OCI-LY7 (cell line): ENCODE data around the gene WDR82. TPM values are rescaled to one million over a fixed set of nuclear protein-coding genes. Genes with fewer than 3 reads are reported as not detected.

Source experiments
- BruUV-seq: library from RNA; stranded (reverse); fragments of 400-500 nt; replicated peaks from 2 replicates; lab custom pipeline; 2021; lab: Mats Ljungman, UMichigan
- CTCF ChIA-PET: fragments of 300-600 bp; sonication (Branson Sonifier 250); formaldehyde crosslinking; loops from one replicate; lab custom pipeline; 2022; ENCODE audit warnings: antibody characterized with exemption; ENCODE audit not compliant: unreplicated experiment; lab: Charles Lee
- POLR2A ChIA-PET: fragments of 300-600 bp; sonication (Branson Sonifier 250); formaldehyde crosslinking; loops from one replicate; lab custom pipeline; 2022; ENCODE audit warnings: antibody characterized with exemption; lab: Charles Lee
- DNase-seq: peaks from one replicate; pipeline ENCODE4 v3.0.0-alpha.2; 2015; ENCODE audit warnings: low spot score
- H2AFZ ChIP-seq: fragments of 200-600 bp; sonication (generic), shearing (Covaris generic); 2 replicates; pipeline ENCODE4 v1.6.1; 2014; ENCODE audit warnings: mild to moderate bottlenecking, antibody characterized with exemption, low read length, moderate library complexity
- H3K27ac ChIP-seq: fragments of 200-600 bp; sonication (generic); 2 replicates; pipeline ENCODE4 v1.5.1; 2014; ENCODE audit warnings: mixed run types, low read depth, mild to moderate bottlenecking, moderate library complexity, low read length, inconsistent platforms; ENCODE audit not compliant: poor library complexity, severe bottlenecking
- H3K36me3 ChIP-seq: fragments of 200-600 bp; sonication (generic); 2 replicates; pipeline ENCODE4 v1.6.1; 2014; ENCODE audit warnings: mild to moderate bottlenecking, antibody characterized with exemption, low read length, moderate library complexity, mixed read lengths; ENCODE audit not compliant: insufficient read depth
- H3K4me1 ChIP-seq: fragments of 200-600 bp; sonication (generic); 2 replicates; pipeline ENCODE4 v1.5.1; 2014; ENCODE audit warnings: mild to moderate bottlenecking, low read length; ENCODE audit not compliant: insufficient read depth, poor library complexity, severe bottlenecking
- H3K4me2 ChIP-seq: fragments of 200-600 bp; sonication (generic); 2 replicates; pipeline ENCODE4 v1.6.1; 2014; ENCODE audit warnings: mild to moderate bottlenecking, low read length
- H3K4me3 ChIP-seq: fragments of 200-600 bp; sonication (generic); 2 replicates; pipeline ENCODE4 v1.5.1; 2014; ENCODE audit warnings: mild to moderate bottlenecking, low read depth, low read length; ENCODE audit not compliant: poor library complexity, severe bottlenecking
- H3K79me2 ChIP-seq: fragments of 200-600 bp; sonication (generic); 2 replicates; pipeline ENCODE4 v1.6.1; 2016; ENCODE audit warnings: low read depth, mild to moderate bottlenecking, low read length, moderate library complexity, mixed read lengths; ENCODE audit not compliant: insufficient read depth
- H3K9me2 ChIP-seq: fragments of 200-600 bp; sonication (generic); 2 replicates; pipeline ENCODE4 v1.6.1; 2016; ENCODE audit warnings: mild to moderate bottlenecking, low read length, mixed read lengths; ENCODE audit not compliant: insufficient read depth
- H3K9me3 ChIP-seq: fragments of 200-600 bp; sonication (generic); 2 replicates; pipeline ENCODE4 v1.6.1; 2014; ENCODE audit warnings: mild to moderate bottlenecking, mixed run types, low read length, mixed read lengths
- H4K20me1 ChIP-seq: fragments of 200-600 bp; sonication (generic); 2 replicates; pipeline ENCODE4 v1.6.1; 2014; ENCODE audit warnings: mild to moderate bottlenecking, antibody characterized with exemption, low read length, moderate library complexity, mixed read lengths; ENCODE audit not compliant: insufficient read depth
- CTCF ChIP-seq: fragments of 200-600 bp; sonication (generic); conservative IDR thresholded peaks from 2 replicates; pipeline ENCODE4 v1.5.1; 2014; ENCODE audit warnings: mild to moderate bottlenecking, antibody characterized with exemption, low read length, moderate library complexity, mixed read lengths
- EZH2phosphoT487 ChIP-seq: fragments of 200-600 bp; sonication (generic); IDR thresholded peaks from 2 replicates; pipeline ENCODE4 v1.6.1; 2018; ENCODE audit warnings: low read depth, borderline replicate concordance, mild to moderate bottlenecking, mixed run types, antibody characterized with exemption, low read length, moderate library complexity, mixed read lengths
- intact Hi-C: fragments of 100-400 bp; cut with micrococcal nuclease; formaldehyde crosslinking; loops from one replicate; pipeline ENCODE4 v1.10.0; 2022; ENCODE audit not compliant: unreplicated experiment
- total RNA-seq, 2 experiments: library from RNA; depleted of rRNA in 1 of 2; stranded (reverse); fragments of >200 nt in 1 of 2; shearing (Covaris generic) in 1 of 2; gene quantifications; 2 replicates each; pipeline ENCODE4 v1.2.3, GENCODE V29; 2014 to 2022

WDR82 gene
- total RNA-seq, 2 experiments from 2014 or later: 38.5 to 67.9 TPM

DNA sequence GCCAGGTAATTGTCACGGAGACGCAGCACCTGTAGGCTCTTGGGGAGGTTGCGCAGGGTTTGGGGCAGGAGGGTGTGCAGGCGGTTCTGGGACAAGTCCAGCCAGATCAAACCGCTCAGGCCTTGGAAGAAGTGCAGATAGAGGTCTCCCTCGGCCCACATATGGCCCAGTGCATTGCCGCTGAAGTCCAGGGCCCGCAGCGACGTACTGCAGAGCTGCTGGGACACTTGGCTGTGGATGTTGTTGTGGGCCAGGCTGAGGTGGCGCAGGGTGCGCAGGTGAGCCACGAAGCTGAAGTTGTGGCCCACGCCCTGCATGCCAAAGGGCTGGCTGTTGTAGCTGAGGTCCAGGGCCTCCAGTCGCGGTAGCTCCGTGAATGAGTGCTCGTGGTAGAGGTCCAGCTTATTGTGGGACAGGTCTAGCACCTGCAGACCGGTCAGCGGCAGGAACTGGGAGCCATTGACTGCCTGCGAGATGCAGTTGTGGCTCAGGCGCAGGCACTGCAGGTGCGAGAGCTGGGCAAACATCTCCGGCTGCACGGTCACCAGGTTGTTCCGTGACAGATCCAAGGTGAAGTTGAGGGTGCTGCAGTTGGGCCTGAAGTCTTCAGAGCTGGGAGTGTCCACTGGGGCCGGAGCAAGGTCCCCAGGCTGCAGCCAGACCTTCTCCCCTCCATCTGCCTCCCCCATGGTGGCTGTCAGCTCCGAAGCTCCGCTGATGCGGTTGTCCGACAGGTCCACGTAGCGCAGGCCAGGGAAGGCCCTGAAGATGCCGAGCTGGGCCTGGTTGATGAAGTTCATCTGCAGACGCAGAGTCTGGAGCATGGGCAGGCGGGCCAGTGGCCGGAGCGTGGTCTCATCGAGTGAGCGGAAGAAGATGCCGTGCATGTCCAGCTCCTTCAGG is 55.9 kb downstream of the WDR82 start:
- Histone ChIP-seq H3K4me3 (no peak overlapping the region), H3K9me2 (no peaks in the 10 kb centered on the region), H3K4me2 (no peak overlapping the region), H3K9me3 (no peaks in the 10 kb centered on the region), H3K79me2 (peaks cover 22% of the 10 kb centered on the region; the same call in 1 of the 2 replicates), H4K20me1 (no peaks in the 10 kb centered on the region; the same call in 1 of the 2 replicates), H3K27ac (no peak overlapping the region), H3K4me1 (peaks cover 45% of the 10 kb centered on the region), H3K36me3 (peaks cover 57% of the 10 kb centered on the region; the same call in 1 of the 2 replicates), H2AFZ (no peak overlapping the region)
- ChIA-PET POLR2A (interaction anchor here (1.6 kb wide), 1 partner anchor 16 kb away, joined by 4 read pairs; the partner anchor contains the start of gene TWF2), CTCF (interaction anchor here (0.7 to 1.0 kb wide), 2 partner anchors 9 to 50 kb away, joined by 3 to 4 read pairs; no protein-coding TSS in a partner anchor)
- BruUV-seq: TSS peak; percentile 33
- intact Hi-C loops: no loop called here
- no peak for DNase-seq
- no peak for TF ChIP-seq EZH2phosphoT487
- no peak for TF ChIP-seq CTCF

GRCh38 chr3:52221563-52222318 is 56.7 kb downstream of the WDR82 start:
- no peak for DNase-seq
- no peaks in the 10 kb centered on the region; the same call in 1 of the 2 replicates for H4K20me1 ChIP-seq
- no peak overlapping the region for H3K27ac ChIP-seq
- TF ChIP-seq CTCF (no peak), EZH2phosphoT487 (no peak)
- POLR2A ChIA-PET: no interaction called here
- intact Hi-C loops: no loop called here
- no peak overlapping the region for H3K4me2 ChIP-seq
- no TSS peak for BruUV-seq
- H3K4me3 ChIP-seq: no peak overlapping the region
- CTCF ChIA-PET: interaction anchor here (1.0 to 1.5 kb wide), 3 partner anchors 9 to 117 kb away, joined by 4 to 8 read pairs (median 4); no protein-coding TSS in a partner anchor
- no peak overlapping the region for H2AFZ ChIP-seq
- H3K4me1 ChIP-seq: peaks cover 38% of the 10 kb centered on the region
- H3K9me3 ChIP-seq: no peaks in the 10 kb centered on the region
- peaks cover 61% of the 10 kb centered on the region; the same call in 1 of the 2 replicates for H3K36me3 ChIP-seq
- H3K79me2 ChIP-seq: peaks cover 22% of the 10 kb centered on the region; the same call in 1 of the 2 replicates
- no peaks in the 10 kb centered on the region for H3K9me2 ChIP-seq
